ENCODE data around the gene C1QTNF9B.
"Not testable (repeated sequence)": the region's sequence is repeated elsewhere in the genome, so short reads cannot be mapped to it uniquely, and the experiment has no call there.

The C1QTNF9B gene

GRCh38 chr13:23897452-23897919 lies at the start of gene C1QTNF9B:
Gene C1QTNF9B (minus strand): TSS chr13:23897502.
- in situ Hi-C loops (cut with MboI; ENCODE audit: low sequenced_read_pairs): loop anchor here (25.0 kb wide), 1 partner anchor 535 kb away; no protein-coding TSS in a partner anchor
- not testable (repeated sequence) for H3K36me3 ChIP-seq (replicated peaks); H3K9me3 ChIP-seq; H3K4me1 ChIP-seq; H3K4me3 ChIP-seq; DNase-seq (ENCODE audit: low spot score in 2 of 2); H3K27me3 ChIP-seq (ENCODE audit: low read depth)

DNA sequence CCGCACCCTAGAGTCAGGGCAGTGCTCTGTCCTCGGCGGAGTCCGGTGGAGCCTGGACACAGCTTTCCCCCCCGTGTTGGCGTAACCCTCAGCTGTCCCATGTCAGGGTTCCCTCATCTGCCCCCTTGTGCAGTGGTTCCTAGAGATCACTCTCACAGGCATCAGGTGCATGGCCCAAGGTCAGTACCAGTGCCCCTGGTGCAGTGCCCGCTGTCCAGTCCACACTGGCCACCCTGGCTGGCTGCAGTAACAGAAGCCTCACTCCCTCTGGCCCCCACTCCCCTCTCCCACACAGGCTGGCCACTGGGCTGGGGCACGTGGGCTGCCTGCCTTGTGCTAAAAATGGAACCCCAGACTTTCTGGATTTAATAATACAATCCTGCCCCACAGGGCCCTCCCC lies 49.6 kb upstream of the C1QTNF9B start:
- in situ Hi-C loops (cut with MboI; ENCODE audit: low sequenced_read_pairs): no loop called here
- H3K36me3 ChIP-seq (replicated peaks): no peaks in the 10 kb centered on the region
- no peak overlapping the region for H3K4me3 ChIP-seq
- H3K4me1 ChIP-seq: no peaks in the 10 kb centered on the region
- no peak for DNase-seq (ENCODE audit: low spot score in 2 of 2)
- H3K27me3 ChIP-seq (ENCODE audit: low read depth): peaks cover 3% of the 10 kb centered on the region; the same call in 1 of the 2 replicates
- H3K9me3 ChIP-seq: no peaks in the 10 kb centered on the region

DNA sequence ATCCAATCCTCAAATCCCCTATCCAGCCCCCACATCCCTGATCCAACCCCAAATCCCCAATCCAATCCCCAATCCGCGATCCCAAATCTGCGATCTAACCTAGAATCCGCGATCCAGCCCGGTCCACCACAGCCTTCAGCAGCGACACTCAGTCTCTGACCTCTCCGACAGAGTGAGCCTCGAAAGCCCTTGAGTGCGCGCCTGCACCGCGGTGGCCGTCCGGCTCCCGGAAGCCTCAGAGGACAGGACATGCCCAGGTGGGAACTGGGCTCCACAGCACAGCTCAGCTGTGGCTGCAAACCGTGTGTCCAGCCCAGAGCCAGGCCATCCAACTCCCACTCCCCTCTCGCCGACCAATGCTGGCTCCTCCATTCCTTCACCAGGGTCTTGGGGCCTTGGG lies 48.8 kb upstream of the C1QTNF9B start:
- no peak for DNase-seq (ENCODE audit: low spot score in 2 of 2)
- Histone ChIP-seq H3K27me3 (ENCODE audit: low read depth) (peaks cover 7% of the 10 kb centered on the region), H3K36me3 (replicated peaks) (no peaks in the 10 kb centered on the region), H3K4me3 (no peak overlapping the region), H3K4me1 (no peaks in the 10 kb centered on the region), H3K9me3 (no peaks in the 10 kb centered on the region)
- in situ Hi-C loops (cut with MboI; ENCODE audit: low sequenced_read_pairs): no loop called here

DNA sequence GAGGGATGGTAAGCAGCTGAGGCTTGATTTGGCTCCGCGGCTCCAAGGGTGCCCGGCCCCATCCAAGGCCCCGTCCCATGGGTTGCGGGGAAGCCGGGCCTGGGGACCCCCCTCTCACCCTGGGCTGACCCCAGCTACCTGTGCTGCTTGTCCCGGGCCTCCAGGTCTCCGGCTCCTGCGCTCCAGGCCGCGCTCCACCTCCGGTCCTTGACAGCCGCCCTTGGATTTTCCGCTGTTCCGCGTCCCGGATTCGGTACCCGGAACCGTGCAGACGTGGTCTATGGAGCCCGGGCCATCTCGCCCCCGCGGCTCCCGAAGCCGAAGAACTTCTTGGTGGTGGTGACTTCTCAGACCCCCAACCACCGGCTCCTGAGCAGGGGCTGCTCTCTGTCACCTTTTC lies 48.3 kb upstream of the C1QTNF9B start:
- H3K27me3 ChIP-seq (ENCODE audit: low read depth): peaks cover 9% of the 10 kb centered on the region
- H3K36me3 ChIP-seq (replicated peaks): no peaks in the 10 kb centered on the region
- no peak overlapping the region for H3K4me3 ChIP-seq
- no peak for DNase-seq (ENCODE audit: low spot score in 2 of 2)
- H3K4me1 ChIP-seq: no peaks in the 10 kb centered on the region
- H3K9me3 ChIP-seq: no peaks in the 10 kb centered on the region
- in situ Hi-C loops (cut with MboI; ENCODE audit: low sequenced_read_pairs): no loop called here

DNA sequence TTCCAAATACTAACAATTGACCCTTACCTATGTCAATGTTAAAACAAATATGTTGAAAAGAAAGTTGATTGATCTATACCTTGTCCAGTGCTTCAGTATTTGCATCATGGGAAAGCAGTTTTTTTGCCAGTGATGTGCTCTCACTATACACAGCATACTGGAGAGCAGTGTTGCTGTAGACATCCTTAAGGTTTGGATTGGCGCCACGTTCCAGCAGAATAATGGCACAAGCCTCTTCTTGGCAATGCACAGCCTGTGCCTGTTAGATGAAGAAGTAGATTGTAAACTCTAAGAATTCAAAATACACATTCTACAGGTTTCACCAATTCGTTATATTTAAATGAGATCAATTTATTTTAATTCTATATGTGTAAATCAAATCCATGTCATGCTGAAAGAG lies 43.9 kb upstream of the C1QTNF9B start:
- Histone ChIP-seq H3K36me3 (replicated peaks) (no peaks in the 10 kb centered on the region), H3K4me3 (no peak overlapping the region), H3K4me1 (no peaks in the 10 kb centered on the region), H3K9me3 (no peaks in the 10 kb centered on the region), H3K27me3 (ENCODE audit: low read depth) (peaks cover 9% of the 10 kb centered on the region)
- in situ Hi-C loops (cut with MboI; ENCODE audit: low sequenced_read_pairs): no loop called here
- DNase-seq (ENCODE audit: low spot score in 2 of 2): no peak

- in situ Hi-C loops (cut with MboI; ENCODE audit: low sequenced_read_pairs); DNase-seq (ENCODE audit: low spot score in 2 of 2); H3K4me1 ChIP-seq; H3K36me3 ChIP-seq (replicated peaks); H3K4me3 ChIP-seq; H3K27me3 ChIP-seq (ENCODE audit: low read depth); H3K9me3 ChIP-seq: not testable (repeated sequence)
Measured at GRCh38 chr13:23939666-23940065, 42.4 kb upstream of the C1QTNF9B start.

- no peak overlapping the region for H3K4me3 ChIP-seq
- in situ Hi-C loops (cut with MboI; ENCODE audit: low sequenced_read_pairs): no loop called here
- H3K4me1 ChIP-seq: no peaks in the 10 kb centered on the region
- H3K9me3 ChIP-seq: no peaks in the 10 kb centered on the region
- no peaks in the 10 kb centered on the region for H3K36me3 ChIP-seq (replicated peaks)
- DNase-seq (ENCODE audit: low spot score in 2 of 2): no peak
- H3K27me3 ChIP-seq (ENCODE audit: low read depth): 0 out of 2 replicates have a peak, but pooled peaks cover 2% of the 10 kb centered on the region
Measured at GRCh38 chr13:23934520-23934919, 37.2 kb upstream of the C1QTNF9B start.

- Histone ChIP-seq H3K9me3 (no peaks in the 10 kb centered on the region), H3K36me3 (replicated peaks) (no peaks in the 10 kb centered on the region), H3K4me1 (no peaks in the 10 kb centered on the region), H3K27me3 (ENCODE audit: low read depth) (0 out of 2 replicates have a peak, but pooled peaks cover 2% of the 10 kb centered on the region), H3K4me3 (no peak overlapping the region)
- no peak for DNase-seq (ENCODE audit: low spot score in 2 of 2)
- in situ Hi-C loops (cut with MboI; ENCODE audit: low sequenced_read_pairs): loop anchor here (10.0 kb wide), 1 partner anchor 286 kb away; no protein-coding TSS in a partner anchor
Measured at GRCh38 chr13:23928985-23929384, 31.7 kb upstream of the C1QTNF9B start.

GRCh38 chr13:23923031-23923430 lies 25.7 kb upstream of the C1QTNF9B start:
- Histone ChIP-seq H3K9me3 (no peaks in the 10 kb centered on the region), H3K4me3 (no peak overlapping the region), H3K27me3 (ENCODE audit: low read depth) (peaks cover 16% of the 10 kb centered on the region), H3K36me3 (replicated peaks) (no peaks in the 10 kb centered on the region), H3K4me1 (no peaks in the 10 kb centered on the region)
- in situ Hi-C loops (cut with MboI; ENCODE audit: low sequenced_read_pairs): loop anchor here (10.0 kb wide), 1 partner anchor 292 kb away; no protein-coding TSS in a partner anchor
- no peak for DNase-seq (ENCODE audit: low spot score in 2 of 2)

- no peak overlapping the region for H3K4me3 ChIP-seq
- H3K27me3 ChIP-seq (ENCODE audit: low read depth): peaks cover 20% of the 10 kb centered on the region
- in situ Hi-C loops (cut with MboI; ENCODE audit: low sequenced_read_pairs): loop anchor here (10.0 kb wide), 1 partner anchor 293 kb away; no protein-coding TSS in a partner anchor
- H3K36me3 ChIP-seq (replicated peaks): no peaks in the 10 kb centered on the region
- no peaks in the 10 kb centered on the region for H3K9me3 ChIP-seq
- DNase-seq (ENCODE audit: low spot score in 2 of 2): no peak
- H3K4me1 ChIP-seq: no peaks in the 10 kb centered on the region
Measured at GRCh38 chr13:23922005-23922932, 25.0 kb upstream of the C1QTNF9B start.

GRCh38 chr13:23921451-23921888 lies 24.2 kb upstream of the C1QTNF9B start:
- no peaks in the 10 kb centered on the region for H3K36me3 ChIP-seq (replicated peaks)
- in situ Hi-C loops (cut with MboI; ENCODE audit: low sequenced_read_pairs): loop anchor here (10.0 kb wide), 1 partner anchor 293 kb away; no protein-coding TSS in a partner anchor
- peaks cover 22% of the 10 kb centered on the region for H3K27me3 ChIP-seq (ENCODE audit: low read depth)
- H3K4me1 ChIP-seq: no peaks in the 10 kb centered on the region
- H3K4me3 ChIP-seq: no peak overlapping the region
- DNase-seq (ENCODE audit: low spot score in 2 of 2): peak; percentile 51 to 67
- no peaks in the 10 kb centered on the region for H3K9me3 ChIP-seq

- in situ Hi-C loops (cut with MboI; ENCODE audit: low sequenced_read_pairs): no loop called here
- no peak for DNase-seq (ENCODE audit: low spot score in 2 of 2)
- Histone ChIP-seq H3K4me1 (no peaks in the 10 kb centered on the region), H3K27me3 (ENCODE audit: low read depth) (peaks cover 22% of the 10 kb centered on the region), H3K4me3 (no peak overlapping the region), H3K9me3 (no peaks in the 10 kb centered on the region), H3K36me3 (replicated peaks) (no peaks in the 10 kb centered on the region)
Measured at GRCh38 chr13:23919006-23919405, 21.7 kb upstream of the C1QTNF9B start.

DNA sequence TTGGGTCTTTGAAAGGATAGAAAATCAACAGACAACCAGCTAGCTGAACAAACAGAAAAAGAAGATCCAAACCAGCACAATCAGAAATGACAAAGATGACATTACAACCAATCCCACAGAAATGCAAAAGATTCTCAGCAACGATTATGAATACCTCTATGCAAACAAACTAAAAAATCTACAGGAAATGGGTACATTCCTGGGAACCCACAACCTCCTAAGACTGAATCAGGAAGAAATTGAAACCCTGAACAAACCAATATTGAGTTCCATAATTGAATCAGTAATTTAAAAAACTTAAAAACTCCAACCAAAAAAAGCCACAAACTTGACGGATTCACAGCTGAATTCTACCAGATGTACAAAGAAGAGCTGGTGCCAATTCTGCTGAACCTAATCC lies 20.9 kb upstream of the C1QTNF9B start:
- no peaks in the 10 kb centered on the region for H3K36me3 ChIP-seq (replicated peaks)
- in situ Hi-C loops (cut with MboI; ENCODE audit: low sequenced_read_pairs): no loop called here
- H3K4me3 ChIP-seq: no peak overlapping the region
- peaks cover 22% of the 10 kb centered on the region for H3K27me3 ChIP-seq (ENCODE audit: low read depth)
- DNase-seq (ENCODE audit: low spot score in 2 of 2): no peak
- H3K9me3 ChIP-seq: no peaks in the 10 kb centered on the region
- H3K4me1 ChIP-seq: no peaks in the 10 kb centered on the region

- H3K4me3 ChIP-seq: no peak overlapping the region
- H3K36me3 ChIP-seq (replicated peaks): no peaks in the 10 kb centered on the region
- in situ Hi-C loops (cut with MboI; ENCODE audit: low sequenced_read_pairs): no loop called here
- H3K4me1 ChIP-seq: no peaks in the 10 kb centered on the region; the same call in 1 of the 2 replicates
- peaks cover 19% of the 10 kb centered on the region for H3K27me3 ChIP-seq (ENCODE audit: low read depth)
- no peaks in the 10 kb centered on the region for H3K9me3 ChIP-seq
- DNase-seq (ENCODE audit: low spot score in 2 of 2): no peak
Measured at GRCh38 chr13:23915308-23915707, 18.0 kb upstream of the C1QTNF9B start.
